WTC11 (cell line): ENCODE results near the gene PLD5. TPM values are rescaled to one million over a fixed set of nuclear protein-coding genes. Genes with fewer than 3 reads are reported as not detected.

Experiments
- ATAC-seq: fragments of 200-7000 bp; cut with Tn5 transposase; 2 replicates; pipeline ENCODE4 v1.10.0; 2021; ENCODE audit warnings: mild to moderate bottlenecking, moderate library complexity
- CTCF ChIA-PET: fragments of 300-600 bp; sonication (Branson Sonifier 250); formaldehyde crosslinking; loops from one replicate; lab custom pipeline; 2021; ENCODE audit warnings: antibody characterized with exemption; lab: Charles Lee
- POLR2A ChIA-PET: fragments of 350-600 bp; sonication (Branson Sonifier 250); formaldehyde crosslinking; loops from one replicate; lab custom pipeline; 2021; ENCODE audit warnings: antibody characterized with exemption; lab: Charles Lee
- DNase-seq: peaks from one replicate; pipeline ENCODE4 v3.0.0; 2021; ENCODE audit warnings: low spot score
- H3K27ac Mint-ChIP-seq: 2 replicates; pipeline ENCODE4 v1.8.0; 2021; ENCODE audit warnings: mixed read lengths
- H3K27me3 Mint-ChIP-seq: 2 replicates; pipeline ENCODE4 v1.8.0; 2021; ENCODE audit warnings: low read depth, mild to moderate bottlenecking, moderate library complexity, mixed read lengths
- H3K36me3 Mint-ChIP-seq: 2 replicates; pipeline ENCODE4 v1.8.0; 2021; ENCODE audit warnings: mixed read lengths
- H3K4me1 Mint-ChIP-seq: 2 replicates; pipeline ENCODE4 v1.8.0; 2022; ENCODE audit warnings: mixed read lengths
- H3K4me3 Mint-ChIP-seq: 2 replicates; pipeline ENCODE4 v1.8.0; 2021; ENCODE audit warnings: mild to moderate bottlenecking, moderate library complexity, mixed read lengths
- H3K9me3 Mint-ChIP-seq: 2 replicates; pipeline ENCODE4 v1.8.0; 2021; ENCODE audit warnings: mixed read lengths
- CBFB ChIP-seq: sonication (generic); formaldehyde crosslinking; IDR thresholded peaks from 2 replicates; pipeline ENCODE4 v1.8.1; 2022; ENCODE audit warnings: mild to moderate bottlenecking, low read depth, missing genetic modification reagents
- CTCF ChIP-seq: fragments of 200-600 bp; IDR thresholded peaks from 2 replicates; pipeline ENCODE4 v1.8.0; 2022; ENCODE audit warnings: antibody characterized with exemption
- ESRRA ChIP-seq: sonication (generic); formaldehyde crosslinking; IDR thresholded peaks from 2 replicates; pipeline ENCODE4 v1.8.1; 2022; ENCODE audit warnings: mild to moderate bottlenecking, missing genetic modification reagents, borderline replicate concordance
- GTF2I ChIP-seq: fragments of 250-450 bp; sonication (Bioruptor Pico); conservative IDR thresholded peaks from 2 replicates; pipeline ENCODE4 v1.4.0; 2021; ENCODE audit warnings: mild to moderate bottlenecking
- HMGA2 ChIP-seq: fragments of 250-450 bp; sonication (Bioruptor Pico); IDR thresholded peaks from 2 replicates; pipeline ENCODE4 v1.4.0; 2021; ENCODE audit warnings: mild to moderate bottlenecking, moderate library complexity
- HMGXB4 ChIP-seq: sonication (generic); formaldehyde crosslinking; IDR thresholded peaks from 2 replicates; pipeline ENCODE4 v1.8.1; 2023; ENCODE audit warnings: mild to moderate bottlenecking, moderate library complexity, missing genetic modification reagents
- JAZF1 ChIP-seq: fragments of 250-450 bp; sonication (Bioruptor Pico); IDR thresholded peaks from 2 replicates; pipeline ENCODE4 v1.9.0; 2021; ENCODE audit warnings: moderate library complexity, mild to moderate bottlenecking, inconsistent platforms
- MLX ChIP-seq: sonication (generic); formaldehyde crosslinking; IDR thresholded peaks from 2 replicates; pipeline ENCODE4 v1.8.1; 2023; ENCODE audit warnings: mild to moderate bottlenecking, missing genetic modification reagents, moderate library complexity
- NFATC4 ChIP-seq: fragments of 250-450 bp; sonication (Bioruptor Pico); IDR thresholded peaks from 2 replicates; pipeline ENCODE4 v1.9.0; 2021; ENCODE audit warnings: mild to moderate bottlenecking
- NR2C2 ChIP-seq: sonication (generic); formaldehyde crosslinking; IDR thresholded peaks from 2 replicates; pipeline ENCODE4 v1.8.0; 2022; ENCODE audit warnings: mild to moderate bottlenecking, missing genetic modification reagents
- NR3C1 ChIP-seq: sonication (generic); formaldehyde crosslinking; conservative IDR thresholded peaks from 2 replicates; pipeline ENCODE4 v1.8.1; 2023; ENCODE audit warnings: low read depth, mild to moderate bottlenecking, missing genetic modification reagents
- SMAD4 ChIP-seq: sonication (generic); formaldehyde crosslinking; IDR thresholded peaks from 2 replicates; pipeline ENCODE4 v1.8.0; 2022; ENCODE audit warnings: mild to moderate bottlenecking, missing genetic modification reagents
- SOX15 ChIP-seq: fragments of 250-450 bp; sonication (Bioruptor Pico); IDR thresholded peaks from 2 replicates; pipeline ENCODE4 v1.9.0; 2021; ENCODE audit warnings: mild to moderate bottlenecking
- STAT6 ChIP-seq: sonication (generic); formaldehyde crosslinking; conservative IDR thresholded peaks from 2 replicates; pipeline ENCODE4 v1.8.1; 2023; ENCODE audit warnings: mild to moderate bottlenecking, low read depth, missing genetic modification reagents, moderate library complexity
- ZBTB21 ChIP-seq: sonication (generic); formaldehyde crosslinking; IDR thresholded peaks from 2 replicates; pipeline ENCODE4 v1.8.1; 2023; ENCODE audit warnings: mild to moderate bottlenecking, missing genetic modification reagents, borderline replicate concordance
- ZBTB43 ChIP-seq: sonication (generic); formaldehyde crosslinking; IDR thresholded peaks from 2 replicates; pipeline ENCODE4 v1.8.1; 2023; ENCODE audit warnings: mild to moderate bottlenecking, missing genetic modification reagents
- ZNF263 ChIP-seq: sonication (generic); formaldehyde crosslinking; IDR thresholded peaks from 2 replicates; pipeline ENCODE4 v1.8.1; 2022; ENCODE audit warnings: low read depth, mild to moderate bottlenecking, moderate library complexity, missing genetic modification reagents
- ZNF396 ChIP-seq: fragments of 250-450 bp; sonication (Bioruptor Pico); IDR thresholded peaks from 2 replicates; pipeline ENCODE4 v1.8.0; 2021; ENCODE audit warnings: mild to moderate bottlenecking, moderate library complexity, borderline replicate concordance
- ZNF416 ChIP-seq: fragments of 250-450 bp; sonication (Bioruptor Pico); IDR thresholded peaks from 2 replicates; pipeline ENCODE4 v1.9.0; 2021; ENCODE audit warnings: mild to moderate bottlenecking, inconsistent platforms
- ZNF425 ChIP-seq: fragments of 250-450 bp; sonication (Bioruptor Pico); conservative IDR thresholded peaks from 2 replicates; pipeline ENCODE4 v1.9.0; 2021; ENCODE audit warnings: mild to moderate bottlenecking
- total RNA-seq: library from RNA; stranded (reverse); gene quantifications from 3 replicates; pipeline ENCODE4 v1.2.3, GENCODE V29; 2021

Gene PLD5
- total RNA-seq, 1 experiment from 2014 or later: 6.4 TPM

GRCh38 chr1:242147096-242147976 is 377.2 kb downstream of the PLD5 start:
- DNase-seq: no peak
- no peak for TF ChIP-seq ZNF263
- TF ChIP-seq NR3C1 (CRISPR knock-in tag): no peak
- TF ChIP-seq HMGA2 (CRISPR knock-in tag): no peak
- no peak for TF ChIP-seq HMGXB4 (CRISPR knock-in tag)
- TF ChIP-seq JAZF1 (CRISPR knock-in tag): no peak
- TF ChIP-seq ZBTB43: no peak
- TF ChIP-seq SOX15 (CRISPR knock-in tag): no peak
- no peak for TF ChIP-seq GTF2I
- Mint-ChIP-seq H3K36me3 (peaks cover 7% of the 10 kb centered on the region; the same call in 1 of the 2 replicates), H3K27me3 (no peaks in the 10 kb centered on the region), H3K4me1 (peaks cover 8% of the 10 kb centered on the region), H3K9me3 (peaks cover 15% of the 10 kb centered on the region), H3K27ac (peak overlapping the region; percentile 44), H3K4me3 (no peak overlapping the region)
- peak; percentile 60 for ATAC-seq
- POLR2A ChIA-PET: no interaction called here
- CTCF ChIA-PET: interaction anchor here (1.9 kb wide), 1 partner anchor 19 kb away, joined by 5 read pairs; no protein-coding TSS in a partner anchor

- H3K36me3 Mint-ChIP-seq: peaks cover 7% of the 10 kb centered on the region; the same call in 1 of the 2 replicates
- H3K4me3 Mint-ChIP-seq: no peak overlapping the region
- no peak for DNase-seq
- ChIA-PET CTCF (interaction anchor here (1.9 kb wide), 1 partner anchor 18 kb away, joined by 5 read pairs; no protein-coding TSS in a partner anchor), POLR2A (no interaction called here)
- no peaks in the 10 kb centered on the region for H3K27me3 Mint-ChIP-seq
- peak; percentile 24; the same call in 1 of the 2 replicates for ATAC-seq
- peaks cover 11% of the 10 kb centered on the region for H3K9me3 Mint-ChIP-seq
- peaks cover 8% of the 10 kb centered on the region for H3K4me1 Mint-ChIP-seq
- H3K27ac Mint-ChIP-seq: peak overlapping the region; percentile 44; the same call in 1 of the 2 replicates
- TF ChIP-seq NR2C2 (CRISPR knock-in tag): no peak
- TF ChIP-seq ZNF425: no peak
- TF ChIP-seq ESRRA (CRISPR knock-in tag): no peak
- no peak for TF ChIP-seq JAZF1 (CRISPR knock-in tag)
- no peak for TF ChIP-seq SMAD4
- TF ChIP-seq MLX (CRISPR knock-in tag): no peak
- TF ChIP-seq CBFB (CRISPR knock-in tag): no peak
- TF ChIP-seq ZNF396 (CRISPR knock-in tag): no peak
Measured at GRCh38 chr1:242146652-242147051, 377.8 kb downstream of the PLD5 start.

- ATAC-seq: no peak
- CTCF ChIA-PET: interaction anchor here (0.7 kb wide), 1 partner anchor 49 kb away, joined by 3 read pairs; no protein-coding TSS in a partner anchor
- TF ChIP-seq STAT6 (no peak), GTF2I (no peak), ZBTB21 (no peak), ZNF416 (CRISPR knock-in tag) (no peak), CTCF (no peak), NFATC4 (no peak)
Measured at GRCh38 chr1:242140836-242141235, 383.7 kb downstream of the PLD5 start.

More at GRCh38 chr1:242140836-242141235, 383.7 kb downstream of the PLD5 start:
- Mint-ChIP-seq H3K4me1 (no peaks in the 10 kb centered on the region), H3K4me3 (no peak overlapping the region), H3K9me3 (peaks cover 19% of the 10 kb centered on the region), H3K27me3 (peaks cover 4% of the 10 kb centered on the region; the same call in 1 of the 2 replicates), H3K36me3 (peaks cover 16% of the 10 kb centered on the region), H3K27ac (no peak overlapping the region)
- DNase-seq: no peak
- POLR2A ChIA-PET: no interaction called here
